Measurements from ENCODE around the gene GAREM1. TPM values are rescaled to one million over a fixed set of nuclear protein-coding genes. Genes with fewer than 3 reads are reported as not detected.

The GAREM1 gene
- total and polyA plus RNA-seq, 2 donors (not counting 3 experiments of a cell fraction or from before 2014, with no cell fraction given): 0.69 to 1.0 TPM

DNA sequence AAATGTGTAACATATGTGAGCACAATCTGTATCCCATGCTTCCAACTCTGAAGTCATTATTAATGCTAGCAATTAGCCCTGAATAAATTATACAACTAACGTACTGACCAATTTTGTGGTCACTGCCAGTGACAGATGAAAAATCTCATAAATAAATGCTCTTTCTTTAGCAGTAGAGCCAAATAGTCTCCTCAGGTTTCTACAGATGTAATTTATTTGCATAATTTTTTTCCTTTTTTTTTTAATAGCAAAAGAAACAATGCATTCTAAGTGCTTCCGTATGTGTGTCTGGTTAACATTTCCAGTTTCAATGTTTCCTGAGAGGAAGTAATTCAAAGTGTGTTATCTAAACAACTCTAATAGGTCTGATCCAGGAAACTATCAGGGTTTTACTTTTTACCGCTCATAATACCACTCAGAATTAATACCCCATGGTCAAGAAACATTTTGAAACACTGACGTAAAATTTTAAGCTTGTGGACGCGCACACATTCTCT lies 172.5 kb downstream of the GAREM1 start:
- intact Hi-C loops (cut with micrococcal nuclease): no loop called here
- Histone ChIP-seq H3K9me1 (replicated peaks; ENCODE audit: control insufficient read depth, extremely low read depth, insufficient read depth, low read length) (no peaks in the 10 kb centered on the region), H2AFZ (ENCODE audit: low read depth, low read length) (no peak overlapping the region), H3K27ac (ENCODE audit: insufficient read depth, low read depth, low read length) (no peak overlapping the region), H4K20me1 (replicated peaks; ENCODE audit: control insufficient read depth, extremely low read depth, insufficient read depth, low read length) (no peaks in the 10 kb centered on the region), H3K4me3 (replicated peaks in 1 of 3; ENCODE audit: insufficient read depth in 1 of 3, low read depth in 1 of 3, low read length in 3 of 3) (no peak overlapping the region), H3K4me1 (ENCODE audit: control insufficient read depth, extremely low read depth, insufficient read depth, low read length) (no peaks in the 10 kb centered on the region), H3K79me2 (ENCODE audit: control insufficient read depth, insufficient read depth, low read length) (no peaks in the 10 kb centered on the region), H3K27me3 (ENCODE audit: control insufficient read depth in 2 of 2, insufficient read depth in 2 of 2, low read length in 2 of 2) (peaks cover 8 to 17% of the 10 kb centered on the region in 2 experiments), H3K9ac (replicated peaks; ENCODE audit: extremely low read depth, insufficient read depth, low read length) (no peak overlapping the region), H3K9me3 (replicated peaks; ENCODE audit: control insufficient read depth, insufficient read depth, low read length) (no peaks in the 10 kb centered on the region), H3K4me2 (ENCODE audit: insufficient read depth, low read length) (no peak overlapping the region), H3K36me3 (ENCODE audit: control insufficient read depth in 2 of 2, extremely low read depth in 1 of 2, insufficient read depth in 2 of 2, low read length in 2 of 2) (no peaks in the 10 kb centered on the region)
- POLR2A ChIA-PET: no interaction called here
- TF ChIP-seq JUN (IDR thresholded peaks at IDR 0.05; ENCODE audit: borderline replicate concordance, insufficient read depth, insufficient read length, low read depth) (no peak), POLR2A (IDR thresholded peaks at IDR 0.05; ENCODE audit: low read depth, low read length) (no peak), GATA2 (IDR thresholded peaks at IDR 0.05; ENCODE audit: insufficient read depth, insufficient read length, low read depth, low read length) (no peak), EZH2 (IDR thresholded peaks at IDR 0.05; ENCODE audit: borderline replicate concordance, low read depth, low read length, severe bottlenecking) (no peak), CTCF (IDR thresholded peaks at IDR 0.05; ENCODE audit: extremely low read depth in 1 of 2, insufficient read depth in 1 of 2, low read depth in 1 of 2, low read length in 2 of 2) (no peak), POLR2AphosphoS5 (IDR thresholded peaks at IDR 0.05; ENCODE audit: insufficient read depth, low read depth, low read length) (no peak)
- TF ChIP-seq, protein P1, sequence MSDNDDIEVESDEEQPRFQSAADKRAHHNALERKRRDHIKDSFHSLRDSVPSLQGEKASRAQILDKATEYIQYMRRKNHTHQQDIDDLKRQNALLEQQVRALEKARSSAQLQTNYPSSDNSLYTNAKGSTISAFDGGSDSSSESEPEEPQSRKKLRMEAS (IDR thresholded peaks at IDR 0.05; ENCODE audit: insufficient read depth, insufficient read length): no peak
- CTCF ChIA-PET: interaction anchor here (1.4 to 1.9 kb wide), 2 partner anchors 9 to 172 kb away, joined by 4 read pairs; partner anchors contain the start of gene GAREM1
- dilution Hi-C loops (cut with MboI; ENCODE audit: extremely low pct_ligation_motif_present, low sequenced_read_pairs): no loop called here
- FAIRE-seq (peak; percentile 64), DNase-seq (ENCODE audit: low read depth, low spot score) (no peak)
- BruUV-seq (replicated peaks): no TSS peak

Data from endothelial cell of umbilical vein (primary cell).